Thyroid gland (tissue), 4 donors: Measurements from ENCODE around the gene ZCCHC24. TPM values are rescaled to one million over a fixed set of nuclear protein-coding genes. Genes with fewer than 3 reads are reported as not detected.

Experiments
- DNase-seq, 2 donors: peaks; one replicate each; pipeline ENCODE4 v3.0.0-alpha.2; 2019
- H3K27ac ChIP-seq, 3 donors: fragments of 200-600 bp; sonication (generic); 1 replicate in 2 of 3; 2 replicates in 1 of 3; pipeline ENCODE4 v1.5.1; 2016 to 2019; ENCODE audit warnings: mild to moderate bottlenecking in 1 of 3, moderate library complexity in 1 of 3
- H3K27me3 ChIP-seq: fragments of 200-600 bp; sonication (generic); one replicate; pipeline ENCODE4 v1.5.1; 2019
- H3K36me3 ChIP-seq, 2 donors: fragments of 200-600 bp; sonication (generic); one replicate each; pipeline ENCODE4 v1.5.1; 2016 to 2019
- H3K4me1 ChIP-seq, 2 donors: fragments of 200-600 bp; sonication (generic); one replicate each; pipeline ENCODE4 v1.5.1; 2017 to 2019
- H3K4me3 ChIP-seq, 3 donors: fragments of 200-600 bp; sonication (generic); replicated peaks in 1 of 3; 1 replicate in 2 of 3; 2 replicates in 1 of 3; pipeline ENCODE4 v1.5.1; 2016; ENCODE audit warnings: mild to moderate bottlenecking in 1 of 3
- H3K9me3 ChIP-seq: fragments of 200-600 bp; sonication (generic); one replicate; pipeline ENCODE4 v1.5.1; 2017
- CTCF ChIP-seq, 6 experiments: fragments of 200-600 bp in 3 of 6; fragments of 450-650 bp in 3 of 6; sonication (generic) in 3 of 6; IDR thresholded peaks; one replicate each; pipeline ENCODE4 v1.5.1; 2016 to 2019; ENCODE audit warnings: antibody characterized with exemption in 6 of 6, mild to moderate bottlenecking in 2 of 6, inconsistent platforms in 1 of 6, moderate library complexity in 1 of 6
- POLR2A ChIP-seq, 2 donors: fragments of 450-650 bp; IDR thresholded peaks; one replicate each; pipeline ENCODE4 v1.6.1; 2017; ENCODE audit warnings: antibody characterized with exemption in 2 of 2, mild to moderate bottlenecking in 2 of 2, moderate library complexity in 1 of 2
- WGBS, 2 donors: methylation state at CpG; one replicate each; pipeline ENCODE4 v1.1.5; 2017; 5-methylcytosine and 5-hydroxymethylcytosine counted together
- intact Hi-C: fragments of 100-400 bp; cut with DNase I; formaldehyde crosslinking; loops from one replicate; pipeline ENCODE4 v1.15.1; 2023
- total RNA-seq, 4 donors: library from RNA; depleted of rRNA; stranded (reverse); fragments of >200 nt; gene quantifications; one replicate each; pipeline ENCODE4 v1.2.3, GENCODE V29; 2016

Gene ZCCHC24
- total RNA-seq, 4 donors from 2014 or later, result 25.4 to 48.8 (median 33.3) TPM

GRCh38 chr10:79460687-79461086 lies 15.3 kb upstream of the ZCCHC24 start:
- no peaks in the 10 kb centered on the region for H3K9me3 ChIP-seq
- no peak for DNase-seq
- no peaks in the 10 kb centered on the region for H3K27me3 ChIP-seq
- TF ChIP-seq POLR2A (IDR thresholded peaks at IDR 0.05), result no peak
- TF ChIP-seq CTCF (IDR thresholded peaks at IDR 0.05), result no peak
- WGBS, 2 donors, result 98 to 100% methylated on average over 4 of the region's 4 CpGs
- intact Hi-C loops, result no loop called here
- no peak overlapping the region for H3K27ac ChIP-seq
- H3K36me3 ChIP-seq, result no peaks in the 10 kb centered on the region
- no peak overlapping the region for H3K4me3 ChIP-seq
- no peaks in the 10 kb centered on the region for H3K4me1 ChIP-seq

- WGBS, 2 donors, result 52 to 55% methylated on average over 1 of the region's 1 CpG
- TF ChIP-seq POLR2A (IDR thresholded peaks at IDR 0.05) (no peak), CTCF (IDR thresholded peaks at IDR 0.05) (no peak)
- intact Hi-C loops, result no loop called here
- Histone ChIP-seq H3K9me3 (no peaks in the 10 kb centered on the region), H3K36me3 (no peaks in the 10 kb centered on the region), H3K4me1 (peaks cover 0 to 2% of the 10 kb centered on the region in 2 donors), H3K27ac (no peak overlapping the region), H3K4me3 (no peak overlapping the region), H3K27me3 (no peaks in the 10 kb centered on the region)
- DNase-seq, result no peak
Measured at GRCh38 chr10:79459243-79459642, 13.8 kb upstream of the ZCCHC24 start.

- no peak for DNase-seq
- Histone ChIP-seq H3K9me3 (no peaks in the 10 kb centered on the region), H3K36me3 (no peaks in the 10 kb centered on the region), H3K4me1 (peaks cover 0 to 5% of the 10 kb centered on the region in 2 donors), H3K4me3 (no peak overlapping the region), H3K27ac (no peak overlapping the region), H3K27me3 (no peaks in the 10 kb centered on the region)
- WGBS, 2 donors, result 94 to 97% methylated on average over 4 of the region's 4 CpGs
- TF ChIP-seq CTCF (IDR thresholded peaks at IDR 0.05) (no peak), POLR2A (IDR thresholded peaks at IDR 0.05) (no peak)
- intact Hi-C loops, result no loop called here
Measured at GRCh38 chr10:79458483-79458882, 13.1 kb upstream of the ZCCHC24 start.

- TF ChIP-seq POLR2A (IDR thresholded peaks at IDR 0.05), result no peak
- TF ChIP-seq CTCF (IDR thresholded peaks at IDR 0.05), result no peak
- no peak overlapping the region for H3K4me3 ChIP-seq
- intact Hi-C loops, result no loop called here
- no peak for DNase-seq
- H3K4me1 ChIP-seq, result peaks cover 0 to 5% of the 10 kb centered on the region in 2 donors
- H3K27me3 ChIP-seq, result no peaks in the 10 kb centered on the region
- no peaks in the 10 kb centered on the region for H3K9me3 ChIP-seq
- no peak overlapping the region for H3K27ac ChIP-seq
- WGBS, 2 donors, result 88 to 92% methylated on average over 7 of the region's 7 CpGs
- no peaks in the 10 kb centered on the region for H3K36me3 ChIP-seq
Measured at GRCh38 chr10:79457256-79457785, 11.9 kb upstream of the ZCCHC24 start.

DNA sequence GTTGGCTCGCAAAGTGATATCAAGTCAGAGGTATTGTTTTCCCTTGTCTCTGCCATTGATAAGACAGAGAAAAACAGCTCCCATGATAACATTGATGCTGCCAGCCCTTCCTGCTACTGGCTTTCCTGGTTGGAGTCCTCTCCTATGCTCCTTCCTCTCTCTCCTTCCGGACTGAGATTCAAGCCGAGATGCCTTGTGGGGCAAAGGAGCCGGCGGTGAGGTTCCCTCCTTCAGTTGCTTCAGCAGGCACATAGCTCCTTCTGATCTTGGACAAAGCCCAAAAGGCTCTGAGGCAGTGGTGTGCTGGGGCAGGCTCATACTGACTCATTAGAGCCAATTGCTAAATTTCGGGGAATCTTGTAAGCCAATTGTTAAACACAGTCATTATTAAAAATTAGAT lies 8.8 kb upstream of the ZCCHC24 start:
- 21 to 33% methylated on average over 6 of the region's 6 CpGs for WGBS, 2 donors
- H3K9me3 ChIP-seq, result no peaks in the 10 kb centered on the region

More for the DNA sequence above, 8.8 kb upstream of the ZCCHC24 start:
- H3K4me1 ChIP-seq, result peaks cover 0 to 5% of the 10 kb centered on the region in 2 donors
- H3K27me3 ChIP-seq, result no peaks in the 10 kb centered on the region
- no peak overlapping the region for H3K4me3 ChIP-seq
- DNase-seq, result peak; percentile 74 to 76
- no peaks in the 10 kb centered on the region for H3K36me3 ChIP-seq
- no peak overlapping the region for H3K27ac ChIP-seq
- TF ChIP-seq CTCF (IDR thresholded peaks at IDR 0.05), result no peak
- no peak for TF ChIP-seq POLR2A (IDR thresholded peaks at IDR 0.05)
- intact Hi-C loops, result no loop called here
